H1 (cell line): Measurements from ENCODE around the gene CAPZA2. TPM values are rescaled to one million over a fixed set of nuclear protein-coding genes. Genes with fewer than 3 reads are reported as not detected.

Experiments
- BACH1 ChIP-seq: IDR thresholded peaks from 2 replicates; pipeline ENCODE4 v1.6.1; 2012; ENCODE audit warnings: low read length, improper control_type of control experiment
- JUND ChIP-seq: IDR thresholded peaks from 2 replicates; pipeline ENCODE4 v1.6.1; 2011; ENCODE audit warnings: mild to moderate bottlenecking, improper control_type of control experiment, low read length
- polyA plus RNA-seq, 7 experiments: library from polyadenylated mRNA; depleted of rRNA in 3 of 7; stranded (reverse) in 5 of 7; unstranded in 2 of 7; fragments of >200 nt in 5 of 7; fragments of 200-250 nt in 2 of 7; gene quantifications; 1 replicate in 5 of 7; 2 replicates in 1 of 7; 4 replicates in 1 of 7; pipeline versions ENCODE4 v1.2.1 to v1.2.3, GENCODE V29; 2011 to 2013; ENCODE audit warnings: missing spikeins in 2 of 7, mixed read lengths in 2 of 7
- total RNA-seq: library from RNA; stranded (reverse); fragmentation: NEBNext Ultra II Directional; extraction: Animal tissue kit (Norgen Biotek cat#: 25700); gene quantifications from 2 replicates; pipeline ENCODE4 v1.2.1, GENCODE V29; 2021

CAPZA2 gene
- total and polyA plus RNA-seq, 2 of the 8 experiments (the other 6 are each of a cell fraction or from before 2014, with no cell fraction given): 33.2 to 145 TPM

DNA sequence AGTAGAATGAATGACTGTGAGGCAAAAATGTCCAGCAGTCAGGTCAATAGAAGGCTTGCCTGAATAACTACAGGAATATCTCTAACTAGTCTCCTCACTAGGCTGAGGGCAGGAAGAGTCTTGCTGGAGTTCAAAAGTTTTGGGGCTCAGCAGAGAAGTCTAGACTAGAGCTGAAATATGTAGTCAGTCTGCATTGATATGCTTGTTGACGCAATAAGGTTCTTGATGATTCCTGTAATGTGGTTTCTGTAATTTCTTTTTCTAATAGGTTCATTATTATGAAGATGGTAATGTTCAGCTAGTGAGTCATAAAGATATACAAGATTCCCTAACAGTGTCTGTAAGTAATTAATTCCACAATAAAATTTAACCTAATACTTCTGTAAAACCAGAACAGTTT lies 49.4 kb downstream of the CAPZA2 start (continued):
- no peak for TF ChIP-seq BACH1
- no peak for TF ChIP-seq JUND
- TF ChIP-seq, all 59 proteins: peak for 0
